GM23248 (cell line): ENCODE results near the gene TMEM273.

Experiments used
- EZH2 ChIP-seq: fragments of 200-600 bp; sonication (generic); IDR thresholded peaks from 2 replicates; pipeline ENCODE4 v1.6.1; 2018; ENCODE audit warnings: antibody characterized with exemption, mild to moderate bottlenecking; ENCODE audit not compliant: insufficient read depth, poor library complexity, severe bottlenecking
- EZH2phosphoT487 ChIP-seq: fragments of 200-600 bp; sonication (generic); IDR thresholded peaks from 2 replicates; pipeline ENCODE4 v1.6.1; 2018; ENCODE audit warnings: antibody characterized with exemption, moderate library complexity, mild to moderate bottlenecking, low read depth; ENCODE audit not compliant: insufficient read depth

DNA sequence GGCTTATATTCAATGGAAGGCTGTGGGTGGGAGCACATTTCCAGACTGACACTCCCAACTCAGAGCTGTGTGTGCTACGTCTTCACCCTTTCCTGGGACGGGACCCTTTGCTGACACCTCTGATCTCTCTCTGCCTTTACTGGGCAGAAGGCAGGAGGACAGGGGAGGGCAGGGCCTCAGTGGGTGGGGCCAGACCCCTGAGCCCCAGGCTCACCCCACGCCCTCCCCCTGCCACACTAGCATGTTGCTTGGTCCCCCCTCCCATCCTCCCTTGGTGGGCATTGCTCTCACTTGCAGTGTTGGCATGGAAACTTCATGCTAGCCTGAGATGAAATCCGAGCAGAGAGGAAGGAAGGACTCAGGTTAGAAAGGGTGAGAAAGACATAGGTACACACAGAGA is 18.4 kb downstream of the TMEM273 start:
- TF ChIP-seq EZH2 = no peak
- TF ChIP-seq EZH2phosphoT487 = no peak
